ENCODE data around the gene MEIS2. TPM values are rescaled to one million over a fixed set of nuclear protein-coding genes. Genes with fewer than 3 reads are reported as not detected.

Gene MEIS2
- total RNA-seq, 1 experiment from 2014 or later = 4.2 TPM

- H3K27ac ChIP-seq = no peak overlapping the region
- no peaks in the 10 kb centered on the region for H3K27me3 ChIP-seq (replicated peaks)
- no peak for DNase-seq (ENCODE audit: low read depth in 1 of 2, low spot score in 2 of 2)
- no peaks in the 10 kb centered on the region for H3K36me3 ChIP-seq
- no peak overlapping the region for H3K4me3 ChIP-seq
- H3K9me3 ChIP-seq (replicated peaks) = no peaks in the 10 kb centered on the region
- H3K4me1 ChIP-seq (replicated peaks) = no peaks in the 10 kb centered on the region
Measured at GRCh38 chr15:36904715-36905114, 195.6 kb downstream of the MEIS2 start.

- Histone ChIP-seq H3K4me1 (replicated peaks) (no peaks in the 10 kb centered on the region), H3K27me3 (replicated peaks) (no peaks in the 10 kb centered on the region), H3K9me3 (replicated peaks) (no peaks in the 10 kb centered on the region), H3K36me3 (no peaks in the 10 kb centered on the region), H3K27ac (no peak overlapping the region), H3K4me3 (no peak overlapping the region)
- no peak for DNase-seq (ENCODE audit: low read depth in 1 of 2, low spot score in 2 of 2)
Measured at GRCh38 chr15:36903922-36904556, 196.3 kb downstream of the MEIS2 start.

GRCh38 chr15:36903195-36903594 lies 197.2 kb downstream of the MEIS2 start:
- no peak for DNase-seq (ENCODE audit: low read depth in 1 of 2, low spot score in 2 of 2)

GRCh38 chr15:36901012-36901411 lies 199.3 kb downstream of the MEIS2 start:
- Histone ChIP-seq H3K4me1 (replicated peaks) (no peaks in the 10 kb centered on the region), H3K27ac (no peak overlapping the region), H3K9me3 (replicated peaks) (no peaks in the 10 kb centered on the region), H3K4me3 (no peak overlapping the region), H3K27me3 (replicated peaks) (no peaks in the 10 kb centered on the region), H3K36me3 (no peaks in the 10 kb centered on the region)
- no peak for DNase-seq (ENCODE audit: low read depth in 1 of 2, low spot score in 2 of 2)

More at GRCh38 chr15:36903195-36903594, 197.2 kb downstream of the MEIS2 start:
- Histone ChIP-seq H3K27ac (no peak overlapping the region), H3K4me1 (replicated peaks) (no peaks in the 10 kb centered on the region), H3K36me3 (no peaks in the 10 kb centered on the region), H3K27me3 (replicated peaks) (no peaks in the 10 kb centered on the region), H3K4me3 (no peak overlapping the region), H3K9me3 (replicated peaks) (no peaks in the 10 kb centered on the region)

- Histone ChIP-seq H3K36me3 (no peaks in the 10 kb centered on the region), H3K27ac (no peak overlapping the region), H3K4me1 (replicated peaks) (no peaks in the 10 kb centered on the region), H3K9me3 (replicated peaks) (no peaks in the 10 kb centered on the region), H3K27me3 (replicated peaks) (no peaks in the 10 kb centered on the region), H3K4me3 (no peak overlapping the region)
- DNase-seq (ENCODE audit: low read depth in 1 of 2, low spot score in 2 of 2) = no peak
Measured at GRCh38 chr15:36899696-36900095, 200.7 kb downstream of the MEIS2 start.

GRCh38 chr15:36898536-36899126 lies 201.7 kb downstream of the MEIS2 start:
- H3K4me3 ChIP-seq = no peak overlapping the region
- DNase-seq (ENCODE audit: low read depth in 1 of 2, low spot score in 2 of 2) = no peak
- H3K4me1 ChIP-seq (replicated peaks) = no peaks in the 10 kb centered on the region
- H3K36me3 ChIP-seq = no peaks in the 10 kb centered on the region
- no peaks in the 10 kb centered on the region for H3K9me3 ChIP-seq (replicated peaks)
- H3K27ac ChIP-seq = no peak overlapping the region
- no peaks in the 10 kb centered on the region for H3K27me3 ChIP-seq (replicated peaks)

GRCh38 chr15:36897834-36898233 lies 202.5 kb downstream of the MEIS2 start:
- DNase-seq (ENCODE audit: low read depth in 1 of 2, low spot score in 2 of 2) = no peak
- H3K27me3 ChIP-seq (replicated peaks) = no peaks in the 10 kb centered on the region
- H3K4me1 ChIP-seq (replicated peaks) = no peaks in the 10 kb centered on the region
- no peak overlapping the region for H3K27ac ChIP-seq
- no peaks in the 10 kb centered on the region for H3K9me3 ChIP-seq (replicated peaks)
- H3K4me3 ChIP-seq = no peak overlapping the region
- no peaks in the 10 kb centered on the region for H3K36me3 ChIP-seq

GRCh38 chr15:36896949-36897348 lies 203.4 kb downstream of the MEIS2 start:
- Histone ChIP-seq H3K4me3 (no peak overlapping the region), H3K9me3 (replicated peaks) (no peaks in the 10 kb centered on the region), H3K27me3 (replicated peaks) (no peaks in the 10 kb centered on the region), H3K36me3 (no peaks in the 10 kb centered on the region), H3K27ac (no peak overlapping the region), H3K4me1 (replicated peaks) (no peaks in the 10 kb centered on the region)
- DNase-seq (ENCODE audit: low read depth in 1 of 2, low spot score in 2 of 2) = no peak

GRCh38 chr15:36894075-36894474 lies 206.3 kb downstream of the MEIS2 start:
- no peaks in the 10 kb centered on the region for H3K4me1 ChIP-seq (replicated peaks)
- DNase-seq (ENCODE audit: low read depth in 1 of 2, low spot score in 2 of 2) = no peak
- no peaks in the 10 kb centered on the region for H3K27me3 ChIP-seq (replicated peaks)
- no peaks in the 10 kb centered on the region for H3K36me3 ChIP-seq
- no peaks in the 10 kb centered on the region for H3K9me3 ChIP-seq (replicated peaks)
- H3K4me3 ChIP-seq = no peak overlapping the region
- H3K27ac ChIP-seq = no peak overlapping the region

GRCh38 chr15:36893276-36893675 lies 207.1 kb downstream of the MEIS2 start:
- DNase-seq (ENCODE audit: low read depth in 1 of 2, low spot score in 2 of 2) = no peak
- Histone ChIP-seq H3K4me3 (no peak overlapping the region), H3K4me1 (replicated peaks) (no peaks in the 10 kb centered on the region), H3K27ac (no peak overlapping the region), H3K36me3 (no peaks in the 10 kb centered on the region), H3K9me3 (replicated peaks) (no peaks in the 10 kb centered on the region), H3K27me3 (replicated peaks) (no peaks in the 10 kb centered on the region)

GRCh38 chr15:36888011-36888992 lies 212.0 kb downstream of the MEIS2 start:
- no peak overlapping the region for H3K27ac ChIP-seq
- H3K27me3 ChIP-seq (replicated peaks) = peaks cover 14% of the 10 kb centered on the region
- H3K4me3 ChIP-seq = no peak overlapping the region
- H3K9me3 ChIP-seq (replicated peaks) = no peaks in the 10 kb centered on the region
- no peaks in the 10 kb centered on the region for H3K36me3 ChIP-seq
- H3K4me1 ChIP-seq (replicated peaks) = no peaks in the 10 kb centered on the region
- DNase-seq (ENCODE audit: low read depth in 1 of 2, low spot score in 2 of 2) = no peak

GRCh38 chr15:36887214-36887961 lies 213.0 kb downstream of the MEIS2 start:
- DNase-seq (ENCODE audit: low read depth in 1 of 2, low spot score in 2 of 2) = no peak
- H3K27ac ChIP-seq = no peak overlapping the region
- peaks cover 23% of the 10 kb centered on the region for H3K27me3 ChIP-seq (replicated peaks)
- H3K36me3 ChIP-seq = no peaks in the 10 kb centered on the region
- H3K4me1 ChIP-seq (replicated peaks) = no peaks in the 10 kb centered on the region
- H3K4me3 ChIP-seq = no peak overlapping the region
- H3K9me3 ChIP-seq (replicated peaks) = no peaks in the 10 kb centered on the region

GRCh38 chr15:36886701-36887100 lies 213.6 kb downstream of the MEIS2 start:
- Histone ChIP-seq H3K9me3 (replicated peaks) (no peaks in the 10 kb centered on the region), H3K4me3 (no peak overlapping the region), H3K27ac (no peak overlapping the region), H3K27me3 (replicated peaks) (peaks cover 30% of the 10 kb centered on the region), H3K36me3 (no peaks in the 10 kb centered on the region), H3K4me1 (replicated peaks) (no peaks in the 10 kb centered on the region)
- DNase-seq (ENCODE audit: low read depth in 1 of 2, low spot score in 2 of 2) = no peak
